AG04449 (cell line): ENCODE data around the gene ARL5A.

Experiments
- CTCF ChIA-PET: fragments of 350-600 bp; formaldehyde crosslinking; extraction: SDS; loops from one replicate; lab custom pipeline; 2021; ENCODE audit warnings: antibody characterized with exemption; lab: Yijun Ruan, JAX
- POLR2A ChIA-PET: fragments of 400-600, 350-600 bp; formaldehyde crosslinking; extraction: SDS; loops from one replicate; lab custom pipeline; 2020; ENCODE audit warnings: antibody characterized with exemption, inconsistent platforms; lab: Yijun Ruan, JAX
- DNase-seq: peaks from one replicate; pipeline ENCODE4 v3.0.0-alpha.2; 2010; ENCODE audit warnings: low read depth, low spot score
- H3K4me3 ChIP-seq: 2 replicates; pipeline ENCODE4 v1.5.1; 2011; ENCODE audit warnings: low read depth, mild to moderate bottlenecking, control low read depth, low read length
- TF ChIP-seq, protein P1 (sequence below): IDR thresholded peaks from one replicate; pipeline ENCODE4 v1.5.1; 2011; ENCODE audit warnings: mild to moderate bottlenecking, moderate library complexity, low read length, control low read depth, inconsistent platforms; ENCODE audit not compliant: insufficient read depth; ENCODE audit errors: missing control alignments

The ARL5A gene

DNA sequence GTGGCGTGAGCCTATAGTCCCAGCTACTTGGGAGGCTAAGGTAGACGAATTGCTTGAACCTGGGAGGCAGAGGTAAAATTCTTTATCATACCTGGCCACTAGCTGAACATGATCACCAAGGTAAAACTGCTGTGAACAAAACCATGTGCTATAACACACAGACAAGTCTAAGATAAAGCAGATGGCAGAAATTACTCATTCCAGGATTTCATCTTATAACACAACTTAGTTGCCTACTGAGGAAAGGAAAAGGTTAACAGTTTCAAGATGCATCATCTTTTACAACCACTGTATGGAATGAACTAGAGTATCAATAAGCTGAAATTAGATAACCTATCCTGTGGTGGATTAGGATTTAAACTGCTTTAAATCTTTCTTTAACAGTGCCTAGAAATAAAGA lies 8.3 kb downstream of the ARL5A start:
- DNase-seq = no peak
- TF ChIP-seq, protein P1, sequence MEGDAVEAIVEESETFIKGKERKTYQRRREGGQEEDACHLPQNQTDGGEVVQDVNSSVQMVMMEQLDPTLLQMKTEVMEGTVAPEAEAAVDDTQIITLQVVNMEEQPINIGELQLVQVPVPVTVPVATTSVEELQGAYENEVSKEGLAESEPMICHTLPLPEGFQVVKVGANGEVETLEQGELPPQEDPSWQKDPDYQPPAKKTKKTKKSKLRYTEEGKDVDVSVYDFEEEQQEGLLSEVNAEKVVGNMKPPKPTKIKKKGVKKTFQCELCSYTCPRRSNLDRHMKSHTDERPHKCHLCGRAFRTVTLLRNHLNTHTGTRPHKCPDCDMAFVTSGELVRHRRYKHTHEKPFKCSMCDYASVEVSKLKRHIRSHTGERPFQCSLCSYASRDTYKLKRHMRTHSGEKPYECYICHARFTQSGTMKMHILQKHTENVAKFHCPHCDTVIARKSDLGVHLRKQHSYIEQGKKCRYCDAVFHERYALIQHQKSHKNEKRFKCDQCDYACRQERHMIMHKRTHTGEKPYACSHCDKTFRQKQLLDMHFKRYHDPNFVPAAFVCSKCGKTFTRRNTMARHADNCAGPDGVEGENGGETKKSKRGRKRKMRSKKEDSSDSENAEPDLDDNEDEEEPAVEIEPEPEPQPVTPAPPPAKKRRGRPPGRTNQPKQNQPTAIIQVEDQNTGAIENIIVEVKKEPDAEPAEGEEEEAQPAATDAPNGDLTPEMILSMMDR = no peak
- no peak overlapping the region for H3K4me3 ChIP-seq
- ChIA-PET CTCF (interaction anchor here (1.7 to 2.1 kb wide), 2 partner anchors 7 to 13 kb away, joined by 7 to 21 read pairs; no protein-coding TSS in a partner anchor), POLR2A (no interaction called here)

DNA sequence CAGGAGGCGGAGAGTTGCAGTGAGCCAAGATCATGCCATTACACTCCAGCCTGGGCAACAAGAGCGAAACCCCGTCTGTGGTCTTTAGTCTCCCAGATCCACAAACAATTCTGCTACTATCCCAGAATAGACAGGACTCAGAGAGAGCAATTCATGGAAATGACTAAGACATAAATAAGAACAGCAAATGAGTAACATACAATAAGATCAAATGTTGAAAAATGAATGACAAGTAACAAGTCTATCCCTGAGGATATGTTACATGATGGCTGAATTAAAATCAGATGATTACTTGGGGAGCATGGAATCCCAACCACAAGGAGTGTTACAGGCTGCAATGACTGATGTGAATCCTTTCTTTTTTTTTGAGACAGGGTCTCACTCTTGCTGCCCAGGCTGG lies 10.3 kb downstream of the ARL5A start:
- POLR2A ChIA-PET = no interaction called here
- H3K4me3 ChIP-seq = no peak overlapping the region
- CTCF ChIA-PET = interaction anchor here (1.5 to 2.1 kb wide), 2 partner anchors 10 to 11 kb away, joined by 6 to 13 read pairs; no protein-coding TSS in a partner anchor
- TF ChIP-seq, protein P1 = no peak
- no peak for DNase-seq

DNA sequence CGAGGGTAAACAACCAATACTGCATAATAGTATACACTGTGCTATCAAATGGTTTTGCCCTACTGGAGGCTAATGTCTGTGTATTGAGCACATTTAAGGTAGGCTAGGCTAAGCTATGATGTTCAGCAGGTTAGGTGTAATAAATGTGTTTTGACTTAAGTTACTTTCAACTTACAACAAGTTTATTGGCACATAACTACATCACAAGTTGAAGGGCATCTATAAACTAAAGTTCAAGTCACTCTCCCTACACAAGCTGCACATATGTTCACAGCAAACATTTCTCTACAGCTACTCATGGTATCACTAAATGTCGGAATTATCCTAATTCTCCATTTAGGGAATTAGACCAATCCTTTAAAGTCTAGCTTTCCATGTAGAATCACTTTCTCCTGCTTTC lies 11.4 kb downstream of the ARL5A start:
- ChIA-PET CTCF (interaction anchor here (1.4 to 2.1 kb wide), 3 partner anchors 9 to 10 kb away, joined by 6 to 13 read pairs (median 6); no protein-coding TSS in a partner anchor), POLR2A (no interaction called here)
- DNase-seq = no peak
- H3K4me3 ChIP-seq = no peak overlapping the region
- TF ChIP-seq, protein P1 = no peak

DNA sequence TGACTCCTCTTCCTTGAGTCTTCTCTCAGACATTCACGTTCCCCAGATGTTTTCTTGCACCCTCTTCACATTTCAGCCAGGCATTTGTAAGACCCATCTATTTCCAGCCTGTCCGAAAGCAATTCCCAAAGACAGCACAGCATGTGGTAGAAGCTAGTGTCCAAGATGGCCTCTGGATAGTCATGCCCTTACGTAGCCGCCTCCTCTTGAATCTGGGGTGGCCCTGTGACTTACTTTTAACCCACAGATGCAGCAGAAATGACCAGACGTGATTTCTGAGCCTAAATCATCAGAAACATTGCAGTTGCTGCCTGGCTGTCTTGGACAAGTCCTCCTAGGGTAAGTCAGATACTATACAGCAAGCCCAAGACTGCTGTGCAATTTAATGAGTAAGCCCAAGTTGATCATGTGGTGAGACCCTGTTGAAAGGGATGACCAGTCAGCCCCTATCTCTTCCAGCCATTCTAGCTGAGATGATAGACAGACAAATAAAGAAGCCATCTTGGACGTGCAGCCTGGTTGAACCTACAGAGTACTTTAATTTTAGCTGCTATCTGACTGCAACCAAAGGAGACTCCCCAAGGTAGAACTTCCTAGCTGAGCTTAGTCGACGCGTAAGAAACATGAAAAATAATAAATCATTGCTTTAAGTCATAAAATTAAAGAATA lies 12.3 kb downstream of the ARL5A start:
- CTCF ChIA-PET = interaction anchor here (1.4 to 2.1 kb wide), 2 partner anchors 9 to 11 kb away, joined by 6 to 13 read pairs; no protein-coding TSS in a partner anchor
- POLR2A ChIA-PET = no interaction called here
- no peak for DNase-seq
- TF ChIP-seq, protein P1 = no peak
- H3K4me3 ChIP-seq = no peak overlapping the region

DNA sequence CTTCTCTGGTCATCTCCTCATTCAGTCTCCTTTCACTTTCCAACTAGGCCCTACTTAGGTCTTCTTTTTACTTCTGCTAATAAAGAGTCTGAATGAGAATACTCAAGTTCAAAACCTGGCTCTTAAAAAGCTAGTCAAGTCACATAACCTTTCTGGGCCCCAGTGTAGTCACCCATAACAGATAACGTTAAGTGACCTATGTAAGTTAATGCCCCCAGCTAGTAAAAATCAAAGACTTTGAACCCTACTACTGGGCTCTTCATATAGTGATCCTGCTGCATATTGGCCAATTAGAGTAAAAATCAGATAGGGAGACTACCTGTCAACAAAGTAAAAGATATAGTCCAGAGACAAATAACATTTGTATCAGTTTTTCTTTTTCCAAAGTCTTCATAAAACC lies 17.7 kb downstream of the ARL5A start:
- DNase-seq = no peak
- TF ChIP-seq, protein P1 = no peak
- ChIA-PET POLR2A (no interaction called here), CTCF (no interaction called here)
- no peak overlapping the region for H3K4me3 ChIP-seq

DNA sequence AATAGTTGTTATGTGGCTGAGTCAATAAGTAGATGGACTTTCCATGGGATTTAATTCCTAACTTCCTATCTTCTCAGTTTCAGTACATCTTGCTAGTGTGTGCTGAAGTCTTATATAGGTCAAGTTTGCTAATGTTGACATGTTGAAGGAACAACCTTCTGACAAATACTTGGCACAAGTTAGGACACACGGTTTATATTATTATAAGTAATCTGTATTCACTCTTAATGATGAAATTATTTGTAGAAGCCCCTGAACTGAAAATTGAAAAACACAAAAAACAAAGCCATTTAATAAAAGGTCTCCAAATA lies 19.2 kb downstream of the ARL5A start:
- TF ChIP-seq, protein P1 = no peak
- ChIA-PET CTCF (interaction anchor here (0.8 to 1.4 kb wide), 4 partner anchors 13 to 21 kb away, joined by 3 to 7 read pairs (median 4); no protein-coding TSS in a partner anchor), POLR2A (no interaction called here)
- DNase-seq = no peak
- H3K4me3 ChIP-seq = no peak overlapping the region
